ENCODE results near the gene GLI1.

DNA sequence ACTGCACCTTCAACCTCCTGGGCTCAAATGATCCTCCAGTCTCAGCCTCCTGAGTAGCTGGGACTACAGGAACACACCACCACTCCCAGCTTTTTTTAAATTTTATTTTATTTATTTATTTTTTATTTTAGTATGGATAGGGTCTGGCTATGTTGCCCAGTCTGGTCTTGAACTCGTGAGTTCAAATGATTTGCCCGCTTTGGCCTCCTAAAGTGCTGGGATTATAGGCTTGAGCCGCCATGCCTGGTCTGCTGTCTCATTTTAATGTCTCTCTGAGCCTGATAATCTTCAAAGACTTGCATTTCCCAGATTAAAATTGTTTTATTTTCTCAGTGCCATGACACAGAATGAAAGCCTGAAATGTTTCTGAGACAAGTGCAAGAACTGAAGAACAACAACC lies 26.2 kb upstream of the GLI1 start:
- TF ChIP-seq CTCF (IDR thresholded peaks at IDR 0.05): no peak
- TF ChIP-seq BHLHE40 (IDR thresholded peaks at IDR 0.05; ENCODE audit: low read depth, low read length): no peak
